Measurements from ENCODE around the gene FBN2. TPM values are rescaled to one million over a fixed set of nuclear protein-coding genes. Genes with fewer than 3 reads are reported as not detected.

FBN2 gene
- total RNA-seq, 4 donors from 2014 or later = 5.3 to 19.4 (median 7.5) TPM

GRCh38 chr5:128300181-128300580 lies 237.9 kb downstream of the FBN2 start:
- no peak for ATAC-seq
- Histone ChIP-seq H3K9me3 (no peaks in the 10 kb centered on the region), H3K27ac (no peak overlapping the region), H3K36me3 (peaks cover 0 to 5% of the 10 kb centered on the region in 2 donors), H3K27me3 (no peaks in the 10 kb centered on the region), H3K4me1 (peaks cover 0 to 10% (median 0%) of the 10 kb centered on the region in 3 donors), H3K4me3 (no peak overlapping the region)
- no peak for TF ChIP-seq POLR2A (IDR thresholded peaks at IDR 0.05)
- TF ChIP-seq EP300 (IDR thresholded peaks at IDR 0.05) = no peak
- 45 to 55% methylated on average over 4 of the region's 4 CpGs for WGBS, 2 donors (ENCODE audit: low coverage in 1 of 2)

GRCh38 chr5:128290152-128290858 lies 247.7 kb downstream of the FBN2 start:
- Histone ChIP-seq H3K4me3 (no peak overlapping the region), H3K4me1 (no peaks in the 10 kb centered on the region), H3K9me3 (no peaks in the 10 kb centered on the region), H3K27ac (no peak overlapping the region), H3K27me3 (no peaks in the 10 kb centered on the region), H3K36me3 (peaks cover 0 to 19% of the 10 kb centered on the region in 2 donors)
- no peak for ATAC-seq
- 50 to 70% methylated on average over 2 of the region's 2 CpGs for WGBS, 2 donors (ENCODE audit: low coverage in 1 of 2)
- TF ChIP-seq POLR2AphosphoS5 (IDR thresholded peaks at IDR 0.05) (no peak), EP300 (IDR thresholded peaks at IDR 0.05) (no peak), POLR2A (IDR thresholded peaks at IDR 0.05) (no peak), CTCF (IDR thresholded peaks at IDR 0.05) (no peak)

GRCh38 chr5:128287740-128288139 lies 250.3 kb downstream of the FBN2 start:
- peaks cover 0 to 19% of the 10 kb centered on the region in 2 donors for H3K36me3 ChIP-seq
- TF ChIP-seq POLR2A (IDR thresholded peaks at IDR 0.05) (no peak), EP300 (IDR thresholded peaks at IDR 0.05) (no peak), POLR2AphosphoS5 (IDR thresholded peaks at IDR 0.05) (no peak), CTCF (IDR thresholded peaks at IDR 0.05) (no peak)
- no peaks in the 10 kb centered on the region for H3K27me3 ChIP-seq
- H3K9me3 ChIP-seq = no peaks in the 10 kb centered on the region
- WGBS, 2 donors (ENCODE audit: low coverage in 1 of 2) = 97 to 100% methylated on average over 2 of the region's 2 CpGs
- H3K4me1 ChIP-seq = no peaks in the 10 kb centered on the region
- H3K27ac ChIP-seq = no peak overlapping the region
- no peak overlapping the region for H3K4me3 ChIP-seq
- no peak for ATAC-seq

GRCh38 chr5:128284236-128284635 lies 253.8 kb downstream of the FBN2 start:
- no peak overlapping the region for H3K27ac ChIP-seq
- 98 to 100% methylated on average over 1 to 2 of the region's 2 CpGs for WGBS, 2 donors (ENCODE audit: low coverage in 1 of 2)
- H3K4me1 ChIP-seq = no peaks in the 10 kb centered on the region

GRCh38 chr5:128279345-128279744 lies 258.7 kb downstream of the FBN2 start:
- Histone ChIP-seq H3K36me3 (no peaks in the 10 kb centered on the region), H3K4me1 (peaks cover 0 to 6% (median 0%) of the 10 kb centered on the region in 3 donors), H3K27ac (no peak overlapping the region), H3K4me3 (no peak overlapping the region), H3K27me3 (no peaks in the 10 kb centered on the region), H3K9me3 (no peaks in the 10 kb centered on the region)
- ATAC-seq = no peak
- WGBS, 2 donors (ENCODE audit: low coverage in 1 of 2) = 28 to 83% methylated on average over 2 of the region's 2 CpGs
- TF ChIP-seq CTCF (IDR thresholded peaks at IDR 0.05) (no peak), POLR2AphosphoS5 (IDR thresholded peaks at IDR 0.05) (no peak), POLR2A (IDR thresholded peaks at IDR 0.05) (no peak), EP300 (IDR thresholded peaks at IDR 0.05) (no peak)

More at GRCh38 chr5:128284236-128284635, 253.8 kb downstream of the FBN2 start:
- H3K27me3 ChIP-seq = no peaks in the 10 kb centered on the region
- TF ChIP-seq EP300 (IDR thresholded peaks at IDR 0.05) (no peak), POLR2AphosphoS5 (IDR thresholded peaks at IDR 0.05) (no peak), CTCF (IDR thresholded peaks at IDR 0.05) (no peak), POLR2A (IDR thresholded peaks at IDR 0.05) (no peak)
- no peaks in the 10 kb centered on the region for H3K9me3 ChIP-seq
- H3K4me3 ChIP-seq = no peak overlapping the region
- H3K36me3 ChIP-seq = peaks cover 0 to 15% of the 10 kb centered on the region in 2 donors
- ATAC-seq = no peak
